ENCODE results near the gene PPP1R9A.

Gene PPP1R9A

DNA sequence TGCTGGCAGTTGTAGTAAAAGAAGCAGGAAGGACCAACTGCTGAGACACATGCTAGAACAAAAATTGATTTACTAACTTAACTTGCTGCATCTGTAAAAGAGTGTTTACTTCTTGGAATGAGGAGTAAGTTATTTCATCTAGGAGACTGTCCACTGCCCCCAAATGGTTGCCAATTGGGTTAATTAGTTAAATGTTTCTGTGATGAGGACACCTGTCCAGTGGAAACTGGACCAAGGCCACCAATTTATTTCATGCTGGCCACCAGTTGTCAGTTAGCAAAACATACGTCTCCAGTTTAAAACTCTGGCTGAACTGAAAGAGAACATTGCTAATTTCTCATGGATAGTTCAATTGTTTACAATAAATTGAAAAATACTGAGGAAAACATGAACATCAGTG, 191.7 kb downstream of the PPP1R9A start:
- no peak for DNase-seq (ENCODE audit: low read depth)

DNA sequence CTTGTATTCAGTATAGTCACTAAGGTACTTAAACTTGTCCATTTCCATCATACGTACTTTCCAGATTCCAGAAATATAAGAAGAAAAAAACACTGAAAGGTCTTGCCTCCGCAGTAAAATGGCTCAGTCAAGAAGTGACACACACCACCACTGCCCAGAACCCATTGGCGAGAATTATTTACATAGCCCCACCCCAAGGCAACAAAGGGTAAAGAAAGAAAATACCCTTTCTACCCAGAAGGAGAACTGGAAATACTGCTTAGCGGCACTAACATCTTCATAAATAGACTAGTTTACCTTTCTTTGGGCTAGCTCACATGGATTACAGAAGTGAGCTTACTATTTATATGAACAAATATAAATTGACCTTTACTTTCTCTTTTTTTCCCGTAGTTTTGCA, 194.0 kb downstream of the PPP1R9A start:
- DNase-seq (ENCODE audit: low read depth), result no peak

DNA sequence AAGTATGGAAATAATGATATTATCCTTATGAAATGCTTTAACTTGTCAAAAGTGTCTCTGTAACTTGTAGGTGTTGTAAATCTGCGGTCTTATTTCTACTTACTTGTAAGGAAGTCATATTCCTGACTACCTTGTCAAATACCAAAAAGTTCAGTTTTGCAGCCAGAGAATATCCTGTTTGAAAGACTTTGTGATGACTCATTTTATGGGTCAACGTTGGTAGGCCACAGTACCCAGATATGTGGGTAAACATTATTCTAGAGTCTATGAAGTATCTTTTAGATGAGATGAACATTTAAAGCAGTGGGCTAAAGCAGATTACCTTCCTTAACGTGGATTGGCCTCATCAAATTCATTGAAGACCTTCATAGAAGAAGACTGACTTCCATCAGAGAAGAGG, 195.3 kb downstream of the PPP1R9A start:
- peak; percentile 9 for DNase-seq (ENCODE audit: low read depth)

DNA sequence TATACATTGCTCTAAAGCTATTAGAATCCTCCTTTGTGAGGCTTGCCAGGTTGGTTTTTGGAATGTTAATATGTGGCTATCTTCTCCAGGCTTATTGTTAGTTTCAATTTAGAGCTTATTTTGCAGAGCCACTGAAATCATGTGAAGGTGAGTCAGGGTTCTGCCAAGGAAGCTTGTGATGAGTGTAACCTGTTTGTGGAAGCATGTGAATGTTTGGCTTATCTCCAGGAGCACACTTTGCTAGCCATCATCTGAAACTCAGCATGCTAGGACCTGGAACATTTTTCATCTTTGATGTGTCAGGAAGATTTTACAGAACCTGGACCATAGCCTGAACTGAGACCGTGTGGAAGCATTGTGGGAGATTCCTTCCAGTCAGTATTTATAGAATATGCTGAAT, 197.3 kb downstream of the PPP1R9A start:
- DNase-seq (ENCODE audit: low read depth), result peak; percentile 5

DNA sequence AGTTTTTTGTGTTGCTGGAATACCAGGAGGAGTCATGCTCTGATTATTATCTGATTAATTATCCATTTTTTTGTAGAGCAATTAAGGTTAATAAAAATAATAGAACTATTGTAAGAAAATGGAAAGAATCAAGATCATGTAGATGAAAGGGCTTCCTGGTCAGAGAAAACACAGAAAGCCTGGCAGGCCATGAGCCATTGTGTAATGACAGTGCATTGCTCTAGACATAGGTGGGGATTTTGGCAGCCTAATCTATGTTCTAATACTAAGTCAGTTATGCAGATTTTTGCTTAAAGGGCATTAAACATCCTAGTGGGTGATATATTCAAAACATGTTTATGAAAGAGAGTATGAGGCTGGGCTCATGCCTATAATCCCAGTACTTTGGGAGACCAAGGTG, 198.2 kb downstream of the PPP1R9A start:
- DNase-seq (ENCODE audit: low read depth), result no peak

DNA sequence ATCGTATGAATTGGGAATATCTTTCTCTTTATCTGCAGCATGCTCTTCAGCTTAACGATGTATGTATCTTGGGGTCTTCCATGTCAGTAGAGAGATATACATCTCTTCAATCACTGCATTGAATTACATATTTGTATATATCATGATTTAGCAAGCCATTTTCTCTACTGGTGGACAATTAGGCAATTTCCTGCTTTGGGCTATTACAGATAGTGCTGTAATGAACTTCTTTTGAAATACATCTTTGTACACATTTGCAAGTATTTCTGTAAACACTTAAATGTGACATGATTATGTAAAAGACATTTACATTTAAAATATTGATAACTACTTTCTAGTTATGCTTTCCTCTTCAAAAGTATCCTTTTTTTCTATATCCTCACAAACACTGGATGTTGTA, 199.0 kb downstream of the PPP1R9A start:
- no peak for DNase-seq (ENCODE audit: low read depth)

DNA sequence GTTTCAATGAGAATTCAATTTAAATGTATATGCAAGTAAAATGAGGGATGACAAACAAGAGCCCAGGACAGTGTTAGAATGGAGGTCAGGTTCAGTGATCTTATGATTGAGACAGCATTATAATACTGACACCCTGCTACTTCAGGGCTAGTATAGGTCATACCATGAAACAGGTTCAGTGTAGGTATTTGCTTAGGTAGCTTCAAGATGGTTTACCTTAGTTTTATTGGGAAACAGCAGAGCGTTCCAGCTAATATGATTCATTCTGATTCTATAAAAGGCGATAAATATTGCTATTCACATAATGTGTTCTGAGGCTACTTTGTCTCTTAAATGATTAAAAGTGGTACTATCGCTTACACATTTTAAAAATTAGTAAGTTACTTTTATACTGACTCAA, 203.3 kb downstream of the PPP1R9A start:
- no peak for DNase-seq (ENCODE audit: low read depth)

DNA sequence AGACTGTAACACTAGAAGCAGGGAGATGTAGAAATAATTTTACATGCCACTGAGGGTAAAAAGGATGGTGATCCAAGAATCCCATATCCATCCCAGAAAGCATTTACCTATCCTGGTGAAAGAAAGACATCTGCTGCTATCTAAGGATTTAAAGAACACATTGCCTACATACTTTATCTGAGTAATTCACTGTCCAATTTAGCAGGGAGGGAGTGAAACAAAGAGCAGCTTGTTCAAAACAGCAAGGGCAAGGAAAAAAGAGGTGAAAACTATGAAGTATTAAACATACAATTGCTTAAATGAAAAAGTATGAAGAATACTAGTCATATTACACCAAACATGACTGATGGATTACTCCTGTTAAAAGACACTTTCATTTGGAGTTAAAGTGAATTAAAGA, 206.2 kb downstream of the PPP1R9A start:
- DNase-seq (ENCODE audit: low read depth), result no peak

DNA sequence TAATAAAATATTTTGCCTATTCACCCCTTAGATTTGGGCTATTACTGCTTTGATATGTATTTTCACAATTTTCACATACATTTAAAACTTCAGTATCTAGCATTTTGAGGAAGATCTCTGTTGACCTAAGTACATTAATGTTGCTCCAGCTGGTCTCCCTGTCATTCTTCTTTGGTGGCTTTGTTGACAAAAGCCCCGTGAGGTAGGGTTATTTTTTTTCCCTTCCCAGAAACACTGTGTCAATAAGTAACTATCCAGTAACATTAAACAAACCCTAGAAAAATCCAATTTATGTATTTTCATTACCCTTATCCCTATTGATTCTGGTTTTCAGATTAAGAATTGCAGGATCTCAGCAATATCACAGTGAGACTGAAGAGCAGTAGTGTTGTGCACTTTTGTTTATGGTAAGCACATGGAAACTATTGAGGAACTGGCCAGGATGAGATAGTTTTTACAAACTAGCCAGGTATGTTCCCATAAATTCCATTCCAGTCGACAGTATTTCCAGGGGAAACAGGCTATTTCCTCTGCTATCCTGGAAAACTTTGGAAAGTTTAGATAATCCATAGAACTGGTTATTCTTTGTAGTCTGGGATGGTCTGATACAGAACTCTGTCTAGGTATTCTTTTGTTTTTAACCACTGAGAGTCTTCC, 218.8 kb downstream of the PPP1R9A start:
- DNase-seq (ENCODE audit: low read depth), result no peak

DNA sequence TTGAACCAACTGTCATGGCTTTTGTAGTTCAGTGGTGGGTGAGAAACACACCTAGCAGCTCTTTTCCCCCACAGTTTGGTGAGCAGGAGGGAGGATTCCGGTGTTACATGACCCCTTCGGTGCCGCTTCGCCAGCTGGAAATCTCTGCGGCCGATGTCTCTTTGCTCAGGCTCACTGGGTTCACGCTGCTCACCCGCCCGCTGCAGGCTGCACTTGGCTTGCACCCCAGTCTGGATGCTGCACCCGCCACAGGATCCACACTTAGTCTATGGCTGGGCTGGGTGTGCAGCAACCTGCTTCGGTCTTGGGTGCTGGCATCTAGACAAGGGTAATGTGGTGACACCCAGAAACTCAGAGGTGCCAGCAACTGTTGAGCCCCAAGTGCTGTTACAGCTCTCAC, 225.1 kb downstream of the PPP1R9A start:
- DNase-seq (ENCODE audit: low read depth), result no peak

DNA sequence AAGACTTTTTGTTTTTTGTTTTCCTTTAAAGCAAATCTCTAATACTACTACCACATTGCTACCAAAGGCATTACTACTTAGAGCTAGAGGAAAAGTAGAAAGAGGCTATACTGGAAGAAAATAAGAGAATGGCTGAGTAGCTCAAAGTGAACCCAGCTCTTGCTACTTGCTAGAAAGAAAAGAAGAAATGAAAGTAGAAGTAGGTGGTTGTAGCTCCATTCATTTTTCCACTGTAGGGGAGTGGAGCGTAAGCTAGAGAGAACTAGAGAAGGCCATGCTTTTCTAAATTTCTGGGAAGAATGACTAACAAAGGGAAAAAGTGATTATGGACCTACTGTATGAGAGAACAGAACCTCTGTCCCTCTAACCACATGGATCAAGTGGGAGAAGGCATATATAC, 232.5 kb downstream of the PPP1R9A start:
- DNase-seq (ENCODE audit: low read depth), result no peak

DNA sequence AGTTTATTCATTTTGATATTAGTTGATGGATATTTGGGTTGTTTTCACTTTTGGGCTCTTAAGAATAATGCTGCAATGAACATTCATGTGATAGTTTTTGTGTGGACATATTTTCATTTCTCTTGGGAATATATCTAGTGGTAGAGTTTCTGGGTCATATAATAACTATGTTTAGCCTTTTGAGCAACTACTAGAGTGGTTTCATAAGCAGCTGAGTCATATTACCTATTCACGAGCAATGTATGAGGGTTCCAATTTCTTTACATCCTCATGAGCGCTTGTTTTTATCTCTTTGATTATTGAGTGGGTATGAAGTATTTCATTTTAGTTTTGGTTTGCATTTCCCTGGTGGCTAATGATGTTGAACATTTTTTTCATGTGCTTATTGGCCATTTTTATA, 234.4 kb downstream of the PPP1R9A start:
- DNase-seq (ENCODE audit: low read depth), result peak; percentile 45

DNA sequence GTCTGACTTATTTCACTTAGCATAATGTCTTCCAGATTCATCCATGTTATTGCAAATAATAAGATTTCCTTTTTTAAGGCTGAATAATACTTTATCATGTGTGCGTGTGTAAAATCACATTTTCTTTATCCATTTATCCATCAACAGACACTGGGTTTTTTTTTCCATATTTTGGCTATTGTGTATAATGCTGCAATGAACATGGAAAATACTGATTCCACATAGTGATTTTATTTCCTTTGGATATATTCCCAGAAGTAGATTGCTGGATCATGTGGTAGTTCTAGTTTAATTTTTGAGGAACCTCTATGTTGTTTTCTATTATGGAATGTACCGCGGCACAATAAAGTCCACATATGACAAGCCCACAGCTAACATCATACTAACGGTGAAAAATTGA, 236.9 kb downstream of the PPP1R9A start:
- DNase-seq (ENCODE audit: low read depth), result no peak

DNA sequence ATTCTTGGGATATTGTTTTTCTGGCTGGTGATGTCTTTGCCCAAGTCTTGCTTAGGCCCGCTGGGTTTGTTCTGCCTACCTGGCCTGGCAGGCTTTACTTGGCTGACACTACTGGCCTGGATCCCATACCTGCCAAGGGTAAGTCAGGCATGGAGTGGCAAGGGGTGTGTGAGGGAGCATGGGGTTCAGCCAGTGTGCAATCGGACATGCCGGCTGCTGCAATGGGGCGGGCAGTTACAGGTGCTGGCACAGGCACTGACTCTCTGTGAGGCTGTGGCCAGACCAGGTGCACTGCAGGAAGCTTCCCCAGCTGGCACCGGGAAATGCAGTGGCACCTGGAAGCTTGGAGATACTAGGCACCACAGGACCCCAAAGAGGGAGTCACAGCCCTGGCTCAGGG, 248.6 kb downstream of the PPP1R9A start:
- no peak for DNase-seq (ENCODE audit: low read depth)

DNA sequence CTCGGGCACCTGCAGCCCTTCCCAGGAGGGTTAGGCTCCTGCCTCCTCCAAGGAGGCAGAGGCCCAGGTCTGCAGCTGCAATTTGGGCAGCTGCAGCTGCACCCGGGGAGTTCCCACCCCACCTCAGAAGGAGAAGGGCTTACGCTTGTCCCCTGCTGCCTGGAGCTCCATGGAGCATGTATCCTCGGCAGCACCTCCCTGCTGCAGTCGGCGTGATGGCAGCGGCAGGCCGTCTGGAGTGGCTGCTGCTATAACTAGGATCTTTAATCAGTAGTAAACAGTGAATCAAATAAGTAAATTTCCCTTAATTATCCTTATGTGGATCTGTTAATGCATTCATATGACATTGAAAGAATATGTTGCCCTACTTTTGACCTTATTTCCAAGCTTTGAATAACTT, 250.0 kb downstream of the PPP1R9A start:
- DNase-seq (ENCODE audit: low read depth), result no peak

DNA sequence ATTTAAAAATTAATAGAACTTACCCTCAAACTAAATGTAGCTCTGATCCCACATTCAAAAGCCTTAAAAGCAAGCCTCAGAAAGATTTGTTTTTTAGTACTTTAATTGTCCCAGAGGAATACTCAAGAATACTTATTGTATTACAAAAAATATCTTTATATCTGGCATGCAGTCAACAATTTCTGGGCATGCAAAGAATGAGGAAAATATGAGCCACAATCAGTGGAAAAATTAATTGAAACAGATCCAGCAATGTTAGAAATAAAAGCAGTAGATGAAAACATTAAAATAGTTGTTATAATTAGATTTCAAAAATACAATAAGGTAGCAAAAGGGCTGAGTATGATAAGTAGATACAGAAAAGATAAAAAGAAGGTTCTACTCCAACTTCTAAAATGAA, 262.3 kb downstream of the PPP1R9A start:
- no peak for DNase-seq (ENCODE audit: low read depth)

DNA sequence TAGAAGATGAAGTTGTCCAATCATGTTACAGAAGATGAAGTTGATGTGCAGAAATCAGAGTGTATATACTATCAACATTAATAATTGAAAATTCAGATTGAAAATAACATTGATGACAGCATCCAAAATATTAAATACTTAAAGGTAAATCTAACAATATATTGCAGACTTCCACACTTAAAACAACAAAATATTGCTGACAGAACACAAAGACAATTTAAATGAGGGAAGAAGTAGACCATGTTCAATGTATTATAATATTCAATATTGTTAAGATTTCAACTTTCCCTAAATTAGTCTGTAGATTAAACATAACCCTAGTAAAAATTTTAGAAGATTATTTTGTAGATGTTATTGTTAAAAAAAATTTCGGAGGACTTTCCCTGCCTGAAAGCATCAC, 265.0 kb downstream of the PPP1R9A start:
- no peak for DNase-seq (ENCODE audit: low read depth)

DNA sequence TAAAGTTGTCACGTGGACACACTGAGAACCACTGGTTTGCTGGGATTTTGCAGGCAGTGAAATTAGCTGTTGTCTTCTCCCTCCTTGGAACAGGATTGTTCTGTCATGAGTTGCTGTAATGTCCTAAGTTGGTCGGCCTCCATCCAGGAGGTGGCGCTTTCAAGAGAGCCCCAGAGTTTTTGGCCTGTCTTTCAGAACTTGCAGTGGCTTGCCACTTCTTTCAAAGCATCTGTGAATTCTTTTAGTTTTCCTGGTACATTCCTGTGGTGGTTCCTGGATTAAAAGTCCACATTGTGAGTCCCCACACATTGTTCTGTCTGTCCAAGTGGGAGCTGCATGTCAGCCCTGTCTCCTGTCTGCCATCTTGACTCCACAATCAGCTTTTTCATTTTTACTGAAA, 283.1 kb downstream of the PPP1R9A start:
- no peak for DNase-seq (ENCODE audit: low read depth)

DNA sequence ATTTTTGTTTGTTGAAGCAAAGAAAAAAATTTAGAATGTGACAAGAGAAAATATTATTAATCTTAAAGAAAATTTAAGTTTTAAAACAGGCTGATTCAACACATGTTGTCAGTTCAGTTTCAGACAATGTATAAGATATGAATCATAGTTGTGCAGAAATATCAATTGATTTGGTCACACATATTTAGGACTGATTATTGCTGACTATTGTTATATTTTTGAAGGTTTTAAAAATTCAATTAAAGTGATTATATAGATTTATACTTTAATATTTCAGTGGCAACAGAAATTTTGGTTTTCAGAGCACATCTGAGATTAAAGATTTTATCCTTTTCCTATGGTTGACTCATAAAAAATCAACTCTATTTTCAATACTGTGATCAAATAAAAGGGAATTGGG, 284.4 kb downstream of the PPP1R9A start:
- DNase-seq (ENCODE audit: low read depth), result no peak

DNA sequence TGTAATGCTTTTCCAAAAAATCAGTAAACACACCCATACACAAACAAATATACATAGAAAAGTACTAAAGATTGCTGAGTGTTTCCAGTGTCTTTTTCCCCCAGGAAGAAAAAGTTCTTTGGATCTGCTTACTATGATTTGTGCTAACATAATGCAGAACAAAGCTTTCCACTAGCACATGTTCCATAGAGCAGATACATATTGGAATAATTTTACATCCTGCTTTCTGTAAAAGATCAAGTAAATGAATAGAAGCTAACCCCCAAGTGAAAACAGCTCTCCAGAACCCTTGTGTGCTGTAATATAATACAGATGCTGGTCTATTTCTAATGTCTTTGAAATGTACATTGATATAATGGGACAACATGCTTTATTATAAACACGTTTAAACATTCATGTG, 291.5 kb downstream of the PPP1R9A start:
- no peak for DNase-seq (ENCODE audit: low read depth)

DNA sequence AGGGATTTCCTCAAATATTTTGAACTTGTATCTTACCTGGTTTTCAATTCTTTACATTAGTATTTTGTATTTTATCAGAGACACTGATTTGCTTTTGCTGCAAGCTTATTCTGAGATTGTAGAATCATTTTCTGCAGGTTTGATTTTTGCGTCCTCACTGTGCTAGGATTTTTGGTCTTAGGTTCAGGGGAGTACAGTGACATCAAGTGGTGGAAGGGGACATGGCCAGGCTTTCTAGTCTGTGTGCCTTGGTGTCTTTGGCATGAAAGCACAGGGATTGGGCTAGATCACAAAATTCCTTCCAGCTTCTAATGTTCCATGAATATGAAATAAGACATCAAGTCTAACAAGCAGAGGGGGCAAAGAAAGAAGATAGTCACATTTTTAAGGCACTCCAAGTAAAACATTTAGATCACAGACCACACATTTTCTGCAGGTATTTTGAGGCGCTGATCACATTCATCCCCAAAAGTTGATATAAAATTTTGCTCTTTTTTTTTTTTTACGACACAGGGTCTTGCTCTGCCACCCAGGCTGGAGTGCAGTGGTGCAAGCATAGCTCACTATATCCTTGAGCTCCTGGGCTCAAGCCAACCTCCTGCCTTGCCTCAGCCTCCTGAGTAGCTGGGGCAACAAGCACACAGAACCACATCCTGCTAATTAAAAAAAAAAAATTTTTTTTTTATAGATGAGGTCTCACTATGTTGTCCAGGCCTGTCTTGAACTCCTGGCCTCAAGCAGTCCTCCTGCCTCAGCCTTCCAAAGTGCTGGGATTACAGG, 292.6 kb downstream of the PPP1R9A start:
- DNase-seq (ENCODE audit: low read depth), result no peak

DNA sequence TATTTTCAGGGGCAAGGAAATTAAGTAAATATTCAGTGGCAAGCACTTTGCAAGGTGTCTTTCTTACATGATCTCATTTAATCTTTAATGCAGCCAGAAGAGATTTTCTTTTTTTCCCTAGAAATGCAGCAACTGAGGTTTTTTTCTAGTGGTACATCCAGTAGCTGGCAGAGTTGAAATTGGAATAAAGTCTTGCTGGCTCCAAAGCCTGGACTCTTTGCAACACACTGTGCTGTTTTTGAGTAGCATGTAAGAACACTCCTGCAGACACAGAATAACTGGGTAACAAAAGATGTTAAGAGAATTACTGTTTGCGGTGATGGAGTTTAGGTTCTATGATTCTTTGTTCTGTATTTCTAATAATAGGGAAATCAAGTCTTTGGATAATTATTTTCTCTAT, 293.3 kb downstream of the PPP1R9A start:
- DNase-seq (ENCODE audit: low read depth), result no peak

DNA sequence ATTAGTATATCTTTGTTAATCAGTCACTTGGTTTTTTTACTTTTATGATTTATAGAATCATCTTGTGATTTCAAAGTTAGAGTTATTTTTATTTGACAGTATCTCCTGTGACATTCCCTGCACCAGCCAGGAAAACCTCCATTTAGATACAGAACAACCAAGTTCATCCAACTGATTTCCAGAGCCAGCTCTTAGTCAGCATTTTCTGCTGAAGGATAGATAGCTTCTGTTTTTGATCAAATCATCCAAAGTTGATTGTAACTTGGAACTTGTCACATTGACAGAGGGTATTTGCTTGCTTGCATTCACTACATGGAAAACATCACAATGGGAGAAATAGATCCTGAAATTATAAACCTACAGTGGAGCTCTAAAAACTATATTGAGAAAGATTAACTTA, 294.3 kb downstream of the PPP1R9A start:
- DNase-seq (ENCODE audit: low read depth), result no peak

DNA sequence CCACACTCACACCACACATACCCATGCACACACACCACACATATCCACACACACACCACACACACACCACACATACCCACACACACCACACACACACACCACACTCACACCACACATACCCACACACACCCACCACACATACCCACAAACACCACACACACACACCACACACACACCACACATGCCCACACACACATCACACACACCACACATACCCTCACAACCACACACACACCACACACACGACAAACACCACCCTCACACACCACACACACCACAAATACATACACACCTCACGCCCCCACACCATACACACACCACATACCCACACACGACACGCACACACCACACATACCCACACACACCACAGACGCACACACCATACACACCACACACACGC, 297.2 kb downstream of the PPP1R9A start:
- DNase-seq (ENCODE audit: low read depth), result no peak

All from HS-5 (cell line).